ENCODE data around the gene ZFP69B. TPM values are rescaled to one million over a fixed set of nuclear protein-coding genes. Genes with fewer than 3 reads are reported as not detected.

The ZFP69B gene
- total RNA-seq, 1 donor from 2014 or later: 10.5 TPM

DNA sequence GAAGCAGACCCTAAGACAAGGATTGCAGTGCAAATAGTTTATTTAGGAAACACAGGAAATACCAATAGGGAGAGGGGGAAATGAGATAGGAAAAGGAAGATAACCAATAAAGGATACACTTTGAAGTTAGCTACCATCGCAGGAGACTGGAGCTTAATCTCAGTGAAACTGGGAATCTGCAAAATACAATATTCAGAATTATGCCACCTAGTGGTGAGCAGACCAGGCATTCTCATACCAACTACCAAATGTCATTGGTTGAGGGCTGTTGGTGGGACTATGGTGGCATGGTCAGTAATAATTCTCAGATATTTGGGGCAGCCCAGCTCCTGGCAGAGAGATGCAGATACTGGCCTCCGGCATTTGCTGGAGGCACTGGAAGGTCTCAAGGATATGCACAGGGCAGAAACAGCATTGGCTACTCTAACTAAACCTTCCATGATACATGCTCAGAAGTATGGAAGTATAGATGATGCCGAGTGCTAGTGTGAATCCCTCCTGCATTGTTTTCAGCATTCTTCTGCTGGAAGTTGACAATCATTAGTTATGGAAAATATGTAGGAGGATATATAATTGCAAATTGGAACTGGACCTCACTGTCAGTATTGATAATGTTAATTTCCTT is 11.8 kb upstream of the ZFP69B start:
- Mint-ChIP-seq H3K9me3 (ENCODE audit: low read depth) (no peaks in the 10 kb centered on the region), H3K27me3 (no peaks in the 10 kb centered on the region), H3K4me3 (ENCODE audit: low read depth) (no peak overlapping the region), H3K4me1 (ENCODE audit: low read depth) (no peaks in the 10 kb centered on the region), H3K27ac (no peak overlapping the region), H3K36me3 (ENCODE audit: insufficient read depth) (no peaks in the 10 kb centered on the region)
- peak; percentile 76 for TF ChIP-seq CTCF (IDR thresholded peaks at IDR 0.05; ENCODE audit: unreplicated experiment)
- DNase-seq (ENCODE audit: low spot score, unreplicated experiment): no peak

GRCh38 chr1:40439247-40439646 is 11.0 kb upstream of the ZFP69B start:
- no peak overlapping the region for H3K27ac Mint-ChIP-seq
- no peaks in the 10 kb centered on the region for H3K9me3 Mint-ChIP-seq (ENCODE audit: low read depth)

DNA sequence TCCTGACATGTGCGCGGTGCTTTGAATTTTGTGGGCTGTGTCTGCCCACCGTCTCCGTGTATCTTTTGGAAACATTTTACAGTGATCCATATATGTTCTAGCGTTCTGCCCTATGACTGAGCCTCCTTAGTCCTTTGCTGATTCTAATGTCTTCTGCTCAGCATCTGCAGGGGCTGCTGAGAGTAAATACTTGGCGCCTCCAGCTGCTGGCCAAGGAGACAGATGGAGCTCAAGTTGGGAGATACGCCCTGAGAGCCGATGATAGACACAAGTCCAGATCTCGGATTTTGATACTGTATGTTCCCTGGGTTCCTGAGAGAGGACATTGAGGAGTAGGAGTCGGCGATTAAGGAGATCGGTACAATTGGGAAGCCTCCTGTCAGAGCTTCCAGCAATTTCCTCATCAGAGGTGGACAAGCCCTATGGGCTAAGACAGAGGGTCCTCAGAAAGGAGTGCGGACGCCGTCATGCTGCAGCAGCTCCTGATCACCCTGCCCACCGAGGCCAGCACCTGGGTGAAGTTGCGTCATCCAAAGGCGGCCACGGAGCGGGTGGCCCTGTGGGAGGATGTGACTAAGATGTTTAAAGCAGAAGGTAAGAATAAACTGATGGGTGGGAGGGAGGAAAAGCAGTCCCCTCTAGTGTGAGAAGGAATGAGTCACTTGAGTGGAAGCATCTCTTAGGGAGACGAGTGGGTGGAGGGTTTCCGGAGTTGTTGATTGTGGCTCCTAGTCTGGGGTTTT is 390 bp downstream of the ZFP69B start:
- H3K9me3 Mint-ChIP-seq (ENCODE audit: low read depth): peaks cover 28% of the 10 kb centered on the region
- no peak for TF ChIP-seq CTCF (IDR thresholded peaks at IDR 0.05; ENCODE audit: unreplicated experiment)
- H3K27ac Mint-ChIP-seq: peak overlapping the region; percentile 97
- peaks cover 13% of the 10 kb centered on the region for H3K4me1 Mint-ChIP-seq (ENCODE audit: low read depth)
- no peaks in the 10 kb centered on the region for H3K27me3 Mint-ChIP-seq
- H3K36me3 Mint-ChIP-seq (ENCODE audit: insufficient read depth): peaks cover 42% of the 10 kb centered on the region
- H3K4me3 Mint-ChIP-seq (ENCODE audit: low read depth): peak overlapping the region; percentile 89
- DNase-seq (ENCODE audit: low spot score, unreplicated experiment): no peak

More at GRCh38 chr1:40439247-40439646, 11.0 kb upstream of the ZFP69B start:
- H3K4me3 Mint-ChIP-seq (ENCODE audit: low read depth): no peak overlapping the region
- no peak for TF ChIP-seq CTCF (IDR thresholded peaks at IDR 0.05; ENCODE audit: unreplicated experiment)
- no peaks in the 10 kb centered on the region for H3K27me3 Mint-ChIP-seq
- no peaks in the 10 kb centered on the region for H3K36me3 Mint-ChIP-seq (ENCODE audit: insufficient read depth)
- no peak for DNase-seq (ENCODE audit: low spot score, unreplicated experiment)
- no peaks in the 10 kb centered on the region for H3K4me1 Mint-ChIP-seq (ENCODE audit: low read depth)

- Mint-ChIP-seq H3K27me3 (no peaks in the 10 kb centered on the region), H3K36me3 (ENCODE audit: insufficient read depth) (peaks cover 48% of the 10 kb centered on the region), H3K27ac (peak overlapping the region; percentile 97), H3K4me3 (ENCODE audit: low read depth) (peak overlapping the region; percentile 89), H3K4me1 (ENCODE audit: low read depth) (peaks cover 13% of the 10 kb centered on the region), H3K9me3 (ENCODE audit: low read depth) (peaks cover 31% of the 10 kb centered on the region)
- DNase-seq (ENCODE audit: low spot score, unreplicated experiment): no peak
- no peak for TF ChIP-seq CTCF (IDR thresholded peaks at IDR 0.05; ENCODE audit: unreplicated experiment)
Observed at GRCh38 chr1:40451238-40451585, 936 bp downstream of the ZFP69B start.

- Mint-ChIP-seq H3K27me3 (no peaks in the 10 kb centered on the region), H3K27ac (no peak overlapping the region), H3K36me3 (ENCODE audit: insufficient read depth) (peaks cover 84% of the 10 kb centered on the region), H3K4me3 (ENCODE audit: low read depth) (no peak overlapping the region), H3K4me1 (ENCODE audit: low read depth) (peaks cover 10% of the 10 kb centered on the region), H3K9me3 (ENCODE audit: low read depth) (peaks cover 65% of the 10 kb centered on the region)
- TF ChIP-seq CTCF (IDR thresholded peaks at IDR 0.05; ENCODE audit: unreplicated experiment): no peak
- DNase-seq (ENCODE audit: low spot score, unreplicated experiment): no peak
Observed at GRCh38 chr1:40454873-40455272, 4.6 kb downstream of the ZFP69B start.
